A549 (cell line): ENCODE results near the gene VOPP1.

Experiments
- CHD4 ChIP-seq: fragments of 200-600 bp; sonication (generic); IDR thresholded peaks from 2 replicates; pipeline ENCODE4 v1.6.1; 2016; ENCODE audit warnings: antibody characterized with exemption, mild to moderate bottlenecking, borderline replicate concordance
- HOXB13 ChIP-seq: fragments of 250-450 bp; sonication (Bioruptor Pico); IDR thresholded peaks from 2 replicates; pipeline ENCODE4 v1.5.0; 2020; ENCODE audit warnings: low read depth, mild to moderate bottlenecking, moderate library complexity
- MAFK ChIP-seq: fragments of 450-650 bp; IDR thresholded peaks from 2 replicates; pipeline ENCODE4 v1.6.1; 2014; ENCODE audit not compliant: partially characterized antibody
- MYC ChIP-seq: IDR thresholded peaks from 2 replicates; pipeline ENCODE4 v1.6.1; 2012; ENCODE audit warnings: mild to moderate bottlenecking, inconsistent platforms, low read length, improper control_type of control experiment, borderline replicate concordance
- NPAS2 ChIP-seq: fragments of 250-450 bp; sonication (Bioruptor Pico); IDR thresholded peaks from 2 replicates; pipeline ENCODE4 v1.8.0; 2022; ENCODE audit warnings: mild to moderate bottlenecking, moderate library complexity, borderline replicate concordance
- POLR2A ChIP-seq: IDR thresholded peaks from 2 replicates; pipeline ENCODE4 v1.6.1; 2012; ENCODE audit warnings: mild to moderate bottlenecking, low read length
- TF ChIP-seq, protein P1 (sequence below): fragments of >200 bp; sonication (Bioruptor Twin); formaldehyde crosslinking; IDR thresholded peaks from 3 replicates; pipeline ENCODE4 v1.5.1; 2016
- TF ChIP-seq, protein P2 (sequence below): fragments of 200-600 bp; sonication (generic); IDR thresholded peaks from 2 replicates; pipeline ENCODE4 v1.6.1; 2016; ENCODE audit warnings: antibody characterized with exemption, mild to moderate bottlenecking, moderate library complexity
- TF ChIP-seq, protein P3 (sequence below): fragments of >200 bp; sonication (Bioruptor Twin); formaldehyde crosslinking; IDR thresholded peaks from 3 replicates; pipeline ENCODE4 v1.6.1; 2016

GRCh38 chr7:55554038-55554437, 18.3 kb downstream of the VOPP1 start:
- no peak for TF ChIP-seq POLR2A
- TF ChIP-seq HOXB13 (CRISPR knock-in tag): no peak
- TF ChIP-seq CHD4: no peak
- TF ChIP-seq MAFK: no peak
- TF ChIP-seq, protein P1, sequence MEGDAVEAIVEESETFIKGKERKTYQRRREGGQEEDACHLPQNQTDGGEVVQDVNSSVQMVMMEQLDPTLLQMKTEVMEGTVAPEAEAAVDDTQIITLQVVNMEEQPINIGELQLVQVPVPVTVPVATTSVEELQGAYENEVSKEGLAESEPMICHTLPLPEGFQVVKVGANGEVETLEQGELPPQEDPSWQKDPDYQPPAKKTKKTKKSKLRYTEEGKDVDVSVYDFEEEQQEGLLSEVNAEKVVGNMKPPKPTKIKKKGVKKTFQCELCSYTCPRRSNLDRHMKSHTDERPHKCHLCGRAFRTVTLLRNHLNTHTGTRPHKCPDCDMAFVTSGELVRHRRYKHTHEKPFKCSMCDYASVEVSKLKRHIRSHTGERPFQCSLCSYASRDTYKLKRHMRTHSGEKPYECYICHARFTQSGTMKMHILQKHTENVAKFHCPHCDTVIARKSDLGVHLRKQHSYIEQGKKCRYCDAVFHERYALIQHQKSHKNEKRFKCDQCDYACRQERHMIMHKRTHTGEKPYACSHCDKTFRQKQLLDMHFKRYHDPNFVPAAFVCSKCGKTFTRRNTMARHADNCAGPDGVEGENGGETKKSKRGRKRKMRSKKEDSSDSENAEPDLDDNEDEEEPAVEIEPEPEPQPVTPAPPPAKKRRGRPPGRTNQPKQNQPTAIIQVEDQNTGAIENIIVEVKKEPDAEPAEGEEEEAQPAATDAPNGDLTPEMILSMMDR: no peak
- no peak for TF ChIP-seq NPAS2 (CRISPR knock-in tag)
- TF ChIP-seq, protein P2, sequence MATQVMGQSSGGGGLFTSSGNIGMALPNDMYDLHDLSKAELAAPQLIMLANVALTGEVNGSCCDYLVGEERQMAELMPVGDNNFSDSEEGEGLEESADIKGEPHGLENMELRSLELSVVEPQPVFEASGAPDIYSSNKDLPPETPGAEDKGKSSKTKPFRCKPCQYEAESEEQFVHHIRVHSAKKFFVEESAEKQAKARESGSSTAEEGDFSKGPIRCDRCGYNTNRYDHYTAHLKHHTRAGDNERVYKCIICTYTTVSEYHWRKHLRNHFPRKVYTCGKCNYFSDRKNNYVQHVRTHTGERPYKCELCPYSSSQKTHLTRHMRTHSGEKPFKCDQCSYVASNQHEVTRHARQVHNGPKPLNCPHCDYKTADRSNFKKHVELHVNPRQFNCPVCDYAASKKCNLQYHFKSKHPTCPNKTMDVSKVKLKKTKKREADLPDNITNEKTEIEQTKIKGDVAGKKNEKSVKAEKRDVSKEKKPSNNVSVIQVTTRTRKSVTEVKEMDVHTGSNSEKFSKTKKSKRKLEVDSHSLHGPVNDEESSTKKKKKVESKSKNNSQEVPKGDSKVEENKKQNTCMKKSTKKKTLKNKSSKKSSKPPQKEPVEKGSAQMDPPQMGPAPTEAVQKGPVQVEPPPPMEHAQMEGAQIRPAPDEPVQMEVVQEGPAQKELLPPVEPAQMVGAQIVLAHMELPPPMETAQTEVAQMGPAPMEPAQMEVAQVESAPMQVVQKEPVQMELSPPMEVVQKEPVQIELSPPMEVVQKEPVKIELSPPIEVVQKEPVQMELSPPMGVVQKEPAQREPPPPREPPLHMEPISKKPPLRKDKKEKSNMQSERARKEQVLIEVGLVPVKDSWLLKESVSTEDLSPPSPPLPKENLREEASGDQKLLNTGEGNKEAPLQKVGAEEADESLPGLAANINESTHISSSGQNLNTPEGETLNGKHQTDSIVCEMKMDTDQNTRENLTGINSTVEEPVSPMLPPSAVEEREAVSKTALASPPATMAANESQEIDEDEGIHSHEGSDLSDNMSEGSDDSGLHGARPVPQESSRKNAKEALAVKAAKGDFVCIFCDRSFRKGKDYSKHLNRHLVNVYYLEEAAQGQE: no peak
- no peak for TF ChIP-seq MYC
- TF ChIP-seq, protein P3, sequence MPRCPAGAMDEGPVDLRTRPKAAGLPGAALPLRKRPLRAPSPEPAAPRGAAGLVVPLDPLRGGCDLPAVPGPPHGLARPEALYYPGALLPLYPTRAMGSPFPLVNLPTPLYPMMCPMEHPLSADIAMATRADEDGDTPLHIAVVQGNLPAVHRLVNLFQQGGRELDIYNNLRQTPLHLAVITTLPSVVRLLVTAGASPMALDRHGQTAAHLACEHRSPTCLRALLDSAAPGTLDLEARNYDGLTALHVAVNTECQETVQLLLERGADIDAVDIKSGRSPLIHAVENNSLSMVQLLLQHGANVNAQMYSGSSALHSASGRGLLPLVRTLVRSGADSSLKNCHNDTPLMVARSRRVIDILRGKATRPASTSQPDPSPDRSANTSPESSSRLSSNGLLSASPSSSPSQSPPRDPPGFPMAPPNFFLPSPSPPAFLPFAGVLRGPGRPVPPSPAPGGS: no peak
